HTERT RPE-1 (cell line): ENCODE measurements around the gene RAB3IL1.
"Not testable (repeated sequence)": the region's sequence is repeated elsewhere in the genome, so short reads cannot be mapped to it uniquely, and the experiment has no call there.

ENCODE experiments used
- in situ Hi-C: fragments of 300-500 bp; cut with MboI; formaldehyde crosslinking; loops from 4 replicates; pipeline ENCODE4 v1.14.3; 2020; ENCODE audit warnings: low sequenced_read_pairs

Gene RAB3IL1, protein sequence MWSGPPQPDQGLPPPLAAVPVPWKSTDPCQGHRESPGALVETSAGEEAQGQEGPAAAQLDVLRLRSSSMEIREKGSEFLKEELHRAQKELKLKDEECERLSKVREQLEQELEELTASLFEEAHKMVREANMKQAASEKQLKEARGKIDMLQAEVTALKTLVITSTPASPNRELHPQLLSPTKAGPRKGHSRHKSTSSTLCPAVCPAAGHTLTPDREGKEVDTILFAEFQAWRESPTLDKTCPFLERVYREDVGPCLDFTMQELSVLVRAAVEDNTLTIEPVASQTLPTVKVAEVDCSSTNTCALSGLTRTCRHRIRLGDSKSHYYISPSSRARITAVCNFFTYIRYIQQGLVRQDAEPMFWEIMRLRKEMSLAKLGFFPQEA

DNA sequence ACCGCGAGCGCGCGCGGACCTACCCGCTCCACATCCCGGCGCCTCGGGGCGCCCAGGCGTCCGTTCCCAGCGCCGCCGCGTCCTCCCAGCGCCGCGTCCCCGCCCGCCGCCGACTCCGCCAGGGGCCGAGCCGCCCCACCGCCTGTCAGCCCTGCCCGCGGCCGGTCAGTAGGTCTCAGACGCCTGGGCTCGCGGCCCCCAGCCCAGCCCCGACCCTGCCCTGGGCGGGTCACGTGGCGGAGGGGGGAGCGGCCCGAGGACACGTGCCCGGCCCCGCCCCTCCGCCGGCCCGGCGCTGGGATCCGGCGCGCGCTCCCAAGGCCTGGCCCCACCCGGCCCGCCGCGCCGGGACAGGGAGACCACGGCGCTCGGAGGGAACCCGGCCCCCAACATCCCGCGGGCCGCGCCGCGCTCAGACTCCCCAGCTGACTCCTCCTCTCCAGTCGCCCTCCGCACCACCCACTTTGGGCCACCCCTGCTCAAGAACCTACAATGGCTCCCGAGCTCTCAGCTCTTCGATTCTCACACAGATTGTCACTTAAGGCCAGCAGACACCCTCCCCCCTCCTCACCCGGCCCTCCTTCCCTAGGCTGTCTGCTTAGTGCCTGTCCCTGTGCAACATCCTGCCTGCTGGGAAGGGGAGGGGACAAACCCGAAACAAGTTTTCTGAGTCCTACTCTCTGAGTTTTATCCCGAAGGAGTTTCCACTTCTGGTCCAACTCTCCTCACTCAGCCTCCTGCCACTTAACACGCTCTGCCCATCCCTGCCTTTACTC lies at the start of gene RAB3IL1:
TSS of gene RAB3IL1 (minus strand) at position 233 of the 776 bp plus-strand sequence. CDS start at position 34, 199 bp downstream.
- in situ Hi-C loops: no loop called here

DNA sequence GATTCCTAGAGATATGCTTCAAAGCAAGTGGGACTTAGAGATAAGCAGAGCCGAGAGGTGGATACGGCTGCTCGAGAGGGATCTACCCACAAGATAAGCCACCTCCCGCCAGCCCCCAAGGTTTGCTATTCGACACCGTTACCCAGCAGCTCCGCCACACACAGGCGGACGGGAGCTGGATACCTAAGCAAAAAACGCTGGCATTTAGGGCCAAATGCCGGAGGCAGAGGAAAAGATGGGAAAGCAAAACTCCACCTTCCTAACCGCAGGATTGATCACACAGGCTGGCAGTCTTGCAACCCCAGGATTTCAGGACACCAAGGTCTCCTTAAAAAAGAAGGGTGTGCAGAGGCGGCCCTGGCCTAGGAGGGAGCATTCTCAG lies 49.4 kb upstream of the RAB3IL1 start:
- in situ Hi-C loops: no loop called here

DNA sequence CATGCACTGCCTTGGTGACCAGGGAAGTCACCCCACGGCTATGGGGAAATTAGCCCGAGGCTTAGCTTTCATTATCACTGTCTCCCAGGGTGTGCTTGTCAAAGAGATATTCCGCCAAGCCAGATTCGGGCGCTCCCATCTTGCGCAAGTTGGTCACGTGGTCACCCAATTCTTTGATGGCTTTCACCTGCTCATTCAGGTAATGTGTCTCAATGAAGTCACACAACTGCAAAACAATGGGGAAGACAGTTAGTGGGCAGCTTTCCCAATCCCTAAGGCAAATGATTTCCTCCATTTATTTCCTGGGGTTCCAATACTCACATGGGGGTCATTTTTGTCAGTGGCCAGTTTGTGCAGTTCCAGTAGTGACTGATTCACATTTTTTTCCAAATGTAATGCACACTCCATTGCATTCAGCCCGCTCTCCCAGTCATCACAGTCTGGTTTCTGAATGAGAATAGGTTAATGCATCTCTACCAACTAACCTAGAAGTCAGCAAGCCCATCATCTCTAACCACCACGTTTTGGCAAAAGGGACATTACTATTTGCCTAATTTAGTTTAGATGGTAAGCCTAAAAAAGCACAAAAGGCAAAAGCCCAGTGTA lies 47.4 kb upstream of the RAB3IL1 start:
- in situ Hi-C loops: not testable (repeated sequence)

DNA sequence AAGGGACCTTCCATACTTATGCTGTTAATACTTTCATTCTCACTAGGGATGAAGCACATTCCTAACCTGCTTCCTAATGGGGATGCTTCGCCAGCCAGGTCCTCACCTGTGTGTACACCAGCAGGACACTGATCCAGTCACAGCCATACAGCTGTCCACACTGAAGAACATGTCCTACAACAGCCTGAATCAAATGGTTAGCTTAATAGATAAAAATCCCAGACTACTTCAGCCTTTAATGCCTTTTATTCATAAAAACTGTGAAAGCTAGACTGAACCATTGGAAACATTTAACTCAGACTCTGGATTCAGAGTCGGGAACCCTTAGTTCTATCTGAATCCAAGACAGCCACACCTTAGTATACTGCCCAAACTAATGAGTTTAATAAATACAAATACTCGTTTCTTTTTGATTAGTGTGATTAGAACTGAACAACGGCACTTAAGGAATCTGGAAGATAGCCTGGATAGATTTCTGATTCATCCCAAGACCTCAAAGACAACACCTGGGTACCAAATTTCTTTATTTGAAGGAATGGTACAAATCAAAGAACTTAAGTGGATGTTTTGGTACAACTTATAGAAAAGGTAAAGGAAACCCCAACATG lies 46.8 kb upstream of the RAB3IL1 start:
- in situ Hi-C loops: no loop called here

DNA sequence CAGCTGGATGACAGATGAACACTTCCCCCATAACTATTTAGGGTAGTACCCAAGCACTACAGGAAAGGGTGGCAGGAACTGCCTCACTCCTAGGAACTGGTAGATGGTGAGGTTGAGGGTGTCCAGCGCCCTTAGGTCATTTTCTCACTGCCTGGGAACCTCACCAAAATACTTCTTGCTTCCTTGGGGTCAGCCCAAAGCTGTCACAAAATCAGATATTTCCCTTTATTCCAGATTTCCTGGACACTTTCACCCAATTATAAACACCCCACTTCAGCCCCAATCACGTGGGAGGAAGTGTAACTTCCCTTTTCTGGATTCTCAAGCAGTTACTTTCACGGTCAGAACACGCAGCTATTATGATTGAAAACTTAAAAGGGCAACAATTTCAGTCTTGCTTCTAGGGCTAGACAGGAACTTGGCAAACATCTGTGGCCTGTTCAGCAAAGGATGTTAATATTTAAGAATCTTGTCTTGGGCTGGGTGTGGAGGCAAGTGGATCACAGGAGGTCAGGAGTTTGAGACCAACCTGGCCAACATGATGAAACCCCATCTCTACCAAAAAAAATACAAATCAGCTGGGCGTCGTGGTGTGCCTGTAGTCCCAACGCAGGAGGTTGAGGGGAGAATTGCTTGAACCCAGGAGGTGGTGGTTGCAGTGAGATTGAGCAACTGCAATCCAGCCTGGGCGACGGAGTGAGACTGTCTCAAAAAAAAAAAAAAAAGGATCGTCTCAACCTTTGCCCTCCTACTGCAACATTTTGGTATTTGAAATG lies 46.1 kb upstream of the RAB3IL1 start:
- in situ Hi-C loops: no loop called here

DNA sequence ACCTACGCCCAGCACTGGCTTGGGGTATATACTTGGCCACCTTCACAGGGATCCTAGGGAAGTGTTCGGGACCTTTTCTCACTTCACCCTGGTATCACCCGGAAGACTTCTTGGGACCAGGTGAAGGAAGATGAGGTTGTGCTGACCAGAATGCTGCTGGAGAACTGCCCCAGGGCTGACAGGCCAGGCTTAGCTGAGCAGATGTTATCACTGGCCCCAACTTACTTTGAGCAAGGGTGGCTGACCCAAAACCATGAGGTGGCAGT lies 45.6 kb upstream of the RAB3IL1 start:
- in situ Hi-C loops: no loop called here

DNA sequence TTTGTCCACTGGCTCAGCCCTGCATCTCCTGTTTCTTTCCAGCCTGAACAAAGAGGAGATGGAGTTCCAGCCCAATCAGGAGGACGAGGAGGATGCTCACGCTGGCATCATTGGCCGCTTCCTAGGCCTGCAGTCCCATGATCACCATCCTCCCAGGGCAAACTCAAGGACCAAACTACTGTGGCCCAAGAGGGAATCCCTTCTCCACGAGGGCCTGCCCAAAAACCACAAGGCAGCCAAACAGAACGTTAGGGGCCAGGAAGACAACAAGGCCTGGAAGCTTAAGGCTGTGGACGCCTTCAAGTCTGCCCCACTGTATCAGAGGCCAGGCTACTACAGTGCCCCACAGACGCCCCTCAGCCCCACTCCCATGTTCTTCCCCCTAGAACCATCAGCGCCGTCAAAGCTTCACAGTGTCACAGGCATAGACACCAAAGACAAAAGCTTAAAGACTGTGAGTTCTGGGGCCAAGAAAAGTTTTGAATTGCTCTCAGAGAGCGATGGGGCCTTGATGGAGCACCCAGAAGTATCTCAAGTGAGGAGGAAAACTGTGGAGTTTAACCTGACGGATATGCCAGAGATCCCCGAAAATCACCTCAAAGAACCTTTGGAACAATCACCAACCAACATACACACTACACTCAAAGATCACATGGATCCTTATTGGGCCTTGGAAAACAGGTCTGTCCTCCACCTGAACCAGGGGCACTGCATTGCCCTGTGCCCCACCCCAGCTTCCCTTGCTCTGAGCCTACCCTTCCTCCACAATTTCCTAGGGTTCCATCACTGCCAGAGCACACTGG lies 45.0 kb upstream of the RAB3IL1 start:
- in situ Hi-C loops: no loop called here

DNA sequence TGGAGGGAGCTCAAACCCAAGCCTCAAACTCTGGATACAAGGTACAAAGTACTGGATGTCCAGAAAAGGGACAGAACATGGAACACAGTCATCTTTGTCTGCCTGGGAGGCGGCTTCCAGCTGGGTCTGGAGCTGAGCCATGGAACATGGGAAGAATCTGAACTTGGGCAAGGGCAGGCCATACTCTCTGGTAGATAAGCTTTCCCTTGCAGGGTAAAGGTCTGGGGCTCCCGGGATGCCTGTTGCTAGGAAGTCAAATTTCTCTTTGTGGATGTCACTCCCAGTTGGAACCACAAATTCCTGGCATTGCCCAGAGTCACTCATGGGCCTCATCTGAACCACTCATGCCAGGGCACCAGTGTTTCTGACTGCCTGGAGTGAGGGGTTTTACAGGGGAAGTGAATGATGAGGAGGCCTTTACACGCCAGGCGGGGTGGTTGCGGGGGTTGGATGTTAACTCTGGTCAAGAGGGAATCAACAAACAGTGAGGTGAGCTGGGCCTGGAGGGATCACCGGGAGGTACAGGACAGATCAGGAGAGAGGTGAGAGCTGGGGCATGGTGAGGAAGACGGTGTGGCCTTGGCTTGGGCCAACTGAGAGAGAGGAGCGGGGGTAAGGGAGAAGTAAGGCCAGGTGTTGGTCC lies 44.3 kb upstream of the RAB3IL1 start:
- in situ Hi-C loops: no loop called here

DNA sequence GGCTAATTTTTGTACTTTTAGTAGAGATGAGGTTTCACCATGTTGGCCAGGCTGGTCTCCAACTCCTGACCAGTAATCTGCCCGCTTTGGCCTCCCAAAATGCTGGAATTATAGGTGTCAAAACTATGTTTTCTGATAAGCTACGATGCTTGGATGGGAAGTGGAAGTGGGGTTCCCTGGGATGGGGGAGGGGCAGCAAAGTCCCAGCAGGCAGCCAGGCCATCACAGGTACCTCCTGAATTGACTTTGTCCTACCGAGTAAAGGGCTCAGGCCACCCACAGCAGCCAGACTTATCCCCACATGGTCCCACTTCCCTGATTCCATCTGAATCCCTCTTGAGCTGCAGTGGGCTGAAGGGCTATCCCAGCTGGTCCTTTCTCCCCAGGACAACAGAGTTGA lies 43.2 kb upstream of the RAB3IL1 start:
- in situ Hi-C loops: no loop called here

DNA sequence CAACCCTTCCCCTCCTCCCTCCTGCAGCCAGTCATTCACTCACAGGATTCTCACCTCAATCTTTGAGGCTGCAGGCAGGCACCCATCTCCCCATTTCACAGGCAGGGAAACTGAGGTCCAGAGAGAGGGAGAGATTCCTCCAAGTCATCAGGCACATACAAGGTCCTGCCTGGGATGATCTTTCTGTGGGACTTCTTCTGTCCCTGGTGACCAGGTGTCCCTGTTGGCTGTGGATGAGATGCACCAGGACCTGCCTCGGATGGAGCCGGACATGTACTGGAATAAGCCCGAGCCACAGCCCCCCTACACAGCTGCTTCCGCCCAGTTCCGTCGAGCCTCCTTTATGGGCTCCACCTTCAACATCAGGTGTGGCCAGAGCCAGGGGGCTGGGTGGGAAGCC lies 42.3 kb upstream of the RAB3IL1 start:
- in situ Hi-C loops: no loop called here

DNA sequence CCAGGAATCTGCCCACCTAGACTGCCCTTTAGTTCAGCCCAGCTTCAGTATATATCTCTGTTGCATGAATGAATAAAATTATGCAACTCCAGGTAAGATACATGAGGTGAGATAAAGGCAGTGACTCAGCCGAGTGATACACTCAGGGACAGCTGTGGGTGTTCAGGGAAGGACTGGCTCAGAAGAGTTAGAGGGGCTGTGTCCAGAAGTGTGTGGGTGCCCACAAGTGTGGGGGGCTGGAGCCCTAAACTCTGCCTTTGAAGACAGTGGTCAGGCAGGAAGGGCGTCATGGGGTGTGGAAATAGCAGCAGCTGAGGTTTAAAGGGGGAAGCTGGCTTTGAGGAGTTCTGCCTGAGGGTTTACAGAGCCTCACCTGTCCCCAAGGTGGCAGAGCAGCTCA lies 41.7 kb upstream of the RAB3IL1 start:
- in situ Hi-C loops: no loop called here

DNA sequence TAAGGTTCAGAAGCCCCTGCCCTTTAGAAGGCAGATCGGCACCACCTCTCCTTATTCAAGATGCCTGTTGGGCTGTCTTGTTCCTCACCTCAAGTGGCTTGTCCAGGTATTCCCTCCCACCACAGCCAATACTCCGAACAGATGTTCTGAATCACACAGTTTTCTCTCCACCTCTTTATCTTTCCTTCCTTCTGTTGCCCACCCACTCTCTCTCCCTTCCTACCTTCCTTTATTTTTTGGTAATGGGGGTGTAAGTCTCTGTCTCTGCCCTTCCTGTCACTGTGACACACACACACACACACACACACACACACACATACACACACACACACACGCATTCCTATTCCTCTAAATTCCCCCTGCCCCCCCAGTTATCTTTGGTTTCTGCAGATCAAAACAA lies 41.2 kb upstream of the RAB3IL1 start:
- in situ Hi-C loops: no loop called here

DNA sequence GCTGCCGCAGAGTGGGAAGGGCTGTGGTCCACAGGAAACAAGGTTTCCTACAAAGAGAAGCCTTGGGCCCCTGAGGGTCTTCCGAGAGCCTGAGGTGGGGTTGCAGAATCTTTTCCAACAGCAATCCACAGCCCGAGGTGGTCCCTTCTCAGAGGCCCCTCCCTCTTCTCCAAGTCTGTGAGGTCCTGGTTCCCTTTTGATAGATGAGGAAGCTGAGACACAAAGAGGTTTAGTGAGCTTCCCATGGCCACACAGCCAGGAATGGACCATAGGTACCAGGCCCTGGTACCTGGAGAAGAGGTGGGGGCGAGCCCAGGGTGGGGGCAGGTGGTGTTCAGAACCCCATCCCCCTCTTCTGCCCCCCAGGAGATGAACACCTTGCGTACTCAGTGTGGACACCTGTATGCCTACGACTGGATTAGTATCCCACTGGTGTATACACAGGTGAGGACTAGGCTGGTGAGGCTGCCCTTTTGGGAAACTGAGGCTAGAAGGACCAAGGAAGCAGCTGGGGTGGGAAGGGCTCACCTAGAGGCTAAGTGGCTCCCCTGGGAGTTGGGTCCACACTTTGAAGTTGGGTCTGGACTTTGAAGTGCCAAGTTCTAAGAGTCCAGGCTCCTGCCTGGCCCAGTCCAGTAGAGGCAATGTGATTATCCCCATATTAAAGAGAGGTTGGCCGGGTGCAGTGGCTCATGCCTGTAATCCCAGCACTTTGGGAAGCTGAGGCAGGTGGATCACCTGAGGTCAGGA lies 39.8 kb upstream of the RAB3IL1 start:
- in situ Hi-C loops: no loop called here

DNA sequence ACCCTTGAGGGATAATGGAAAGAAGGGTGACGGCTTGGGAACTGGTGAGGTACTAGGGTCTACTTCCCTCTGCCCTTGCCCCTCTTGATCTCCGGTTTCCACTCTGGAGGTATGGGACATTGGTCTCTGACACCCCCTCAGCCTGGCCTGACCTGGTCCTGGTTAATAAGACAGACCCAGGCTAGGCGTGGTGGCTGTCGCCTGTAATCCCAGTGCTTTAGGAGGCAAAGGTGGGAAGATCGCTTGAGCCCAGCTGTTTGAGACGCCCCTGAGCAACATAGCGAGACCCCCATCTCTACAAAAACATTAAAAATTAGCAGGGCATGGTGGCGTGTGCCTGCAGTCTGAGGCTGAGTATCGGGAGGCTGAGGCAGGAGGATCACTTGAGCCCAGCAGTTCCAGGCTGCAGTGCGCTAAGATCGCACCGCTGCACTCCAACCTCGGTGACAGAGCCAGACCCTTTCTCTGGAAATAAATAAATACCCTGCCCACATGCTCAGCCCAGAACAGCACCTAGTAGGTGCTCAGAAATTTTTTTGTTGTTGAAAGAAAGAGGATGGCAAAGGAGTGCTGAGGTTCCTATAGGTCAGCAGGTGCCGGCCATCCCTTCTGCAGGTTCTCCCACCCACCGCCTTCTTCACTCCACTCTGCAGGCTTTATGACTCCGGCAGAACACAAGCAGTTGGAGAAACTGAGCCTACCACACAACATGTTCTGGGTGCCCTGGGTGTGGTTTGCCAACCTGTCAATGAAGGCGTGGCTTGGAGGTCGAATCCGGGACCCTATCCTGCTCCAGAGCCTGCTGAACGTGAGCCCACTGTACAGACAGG lies 39.0 kb upstream of the RAB3IL1 start:
- in situ Hi-C loops: no loop called here

DNA sequence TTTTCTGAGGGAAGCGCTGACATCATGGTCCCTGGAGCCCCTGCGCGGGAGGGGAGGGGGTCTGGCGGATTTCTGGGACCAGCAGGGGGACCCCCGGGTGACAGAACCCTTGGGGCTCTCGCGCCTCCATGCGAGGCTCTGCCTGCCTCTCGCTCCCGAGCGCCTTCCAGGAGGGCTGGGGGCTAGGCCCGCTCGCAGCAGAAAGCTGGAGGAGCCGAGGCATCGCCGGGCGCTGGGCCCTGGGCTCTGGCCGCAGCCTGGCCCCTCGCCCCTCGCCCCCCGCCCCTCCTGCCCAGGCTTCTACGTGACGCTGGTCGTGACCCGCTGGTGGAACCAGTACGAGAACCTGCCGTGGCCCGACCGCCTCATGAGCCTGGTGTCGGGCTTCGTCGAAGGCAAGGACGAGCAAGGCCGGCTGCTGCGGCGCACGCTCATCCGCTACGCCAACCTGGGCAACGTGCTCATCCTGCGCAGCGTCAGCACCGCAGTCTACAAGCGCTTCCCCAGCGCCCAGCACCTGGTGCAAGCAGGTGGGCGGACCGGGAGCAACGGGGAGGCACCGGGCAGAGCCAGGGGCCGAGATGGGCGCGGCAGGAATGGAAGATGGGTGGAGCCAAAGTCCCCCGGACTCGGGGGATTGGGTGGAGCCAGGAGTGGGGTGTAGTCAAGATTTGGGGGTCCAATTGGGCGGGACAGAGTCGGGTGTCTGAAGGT lies 38.2 kb upstream of the RAB3IL1 start:
- in situ Hi-C loops: no loop called here

DNA sequence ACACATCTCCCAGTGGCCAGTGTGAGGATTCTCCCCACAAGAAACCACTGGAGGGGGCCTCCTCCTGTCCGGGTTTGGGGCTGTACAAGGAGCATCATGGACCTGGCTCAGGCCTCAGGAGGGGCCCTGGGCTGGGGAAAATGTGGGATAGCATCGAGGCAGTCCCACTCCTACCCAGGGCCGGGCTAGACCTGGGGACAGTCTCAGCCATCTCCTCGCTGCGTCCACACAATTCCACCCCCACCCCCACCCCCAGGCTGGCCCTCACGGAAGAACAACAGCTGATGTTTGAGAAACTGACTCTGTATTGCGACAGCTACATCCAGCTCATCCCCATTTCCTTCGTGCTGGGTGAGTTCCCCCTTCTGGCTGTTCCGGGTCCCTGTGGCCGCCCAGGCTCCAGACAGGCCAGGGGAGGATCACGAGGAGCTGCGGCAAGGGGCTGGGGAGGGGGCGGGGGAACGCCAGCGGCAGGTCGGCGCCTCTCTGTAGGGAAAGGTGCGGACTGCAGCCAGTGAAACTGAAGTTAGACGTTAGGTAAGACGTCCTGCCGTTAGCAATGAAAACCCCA lies 37.6 kb upstream of the RAB3IL1 start:
- in situ Hi-C loops: no loop called here
